ENCODE measurements around the gene ADORA2A.

Gene ADORA2A

GRCh38 chr22:24453853-24454252 is 26.5 kb downstream of the ADORA2A start:
- DNase-seq (ENCODE audit: low read depth in 2 of 2) = no peak

DNA sequence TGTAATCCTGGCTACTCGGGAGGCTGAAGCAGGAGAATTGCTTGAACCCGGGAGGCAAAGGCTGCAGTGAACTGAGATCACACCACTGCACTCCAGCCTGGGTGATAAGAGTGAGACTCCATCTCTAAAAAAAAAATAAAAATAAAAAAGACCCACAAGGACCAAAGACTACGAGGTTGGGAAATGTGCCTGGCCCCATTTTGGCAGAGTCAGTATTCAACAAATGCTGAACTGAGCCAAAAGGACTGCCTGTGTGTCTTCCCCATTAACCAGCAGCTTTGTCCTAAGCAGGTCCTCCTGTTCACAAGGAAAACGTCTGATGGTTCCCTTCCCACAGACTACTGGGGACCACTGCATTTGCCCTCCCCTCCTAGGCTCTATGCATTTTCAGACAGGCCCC is 27.6 kb downstream of the ADORA2A start:
- no peak for DNase-seq (ENCODE audit: low read depth in 2 of 2)

- no peak for DNase-seq (ENCODE audit: low read depth in 2 of 2)
Observed at GRCh38 chr22:24455751-24456426, 28.5 kb downstream of the ADORA2A start.

GRCh38 chr22:24457894-24458420 is 30.6 kb downstream of the ADORA2A start:
- no peak for DNase-seq (ENCODE audit: low read depth in 2 of 2)

GRCh38 chr22:24459911-24460310 is 32.5 kb downstream of the ADORA2A start:
- DNase-seq (ENCODE audit: low read depth in 2 of 2) = no peak

DNA sequence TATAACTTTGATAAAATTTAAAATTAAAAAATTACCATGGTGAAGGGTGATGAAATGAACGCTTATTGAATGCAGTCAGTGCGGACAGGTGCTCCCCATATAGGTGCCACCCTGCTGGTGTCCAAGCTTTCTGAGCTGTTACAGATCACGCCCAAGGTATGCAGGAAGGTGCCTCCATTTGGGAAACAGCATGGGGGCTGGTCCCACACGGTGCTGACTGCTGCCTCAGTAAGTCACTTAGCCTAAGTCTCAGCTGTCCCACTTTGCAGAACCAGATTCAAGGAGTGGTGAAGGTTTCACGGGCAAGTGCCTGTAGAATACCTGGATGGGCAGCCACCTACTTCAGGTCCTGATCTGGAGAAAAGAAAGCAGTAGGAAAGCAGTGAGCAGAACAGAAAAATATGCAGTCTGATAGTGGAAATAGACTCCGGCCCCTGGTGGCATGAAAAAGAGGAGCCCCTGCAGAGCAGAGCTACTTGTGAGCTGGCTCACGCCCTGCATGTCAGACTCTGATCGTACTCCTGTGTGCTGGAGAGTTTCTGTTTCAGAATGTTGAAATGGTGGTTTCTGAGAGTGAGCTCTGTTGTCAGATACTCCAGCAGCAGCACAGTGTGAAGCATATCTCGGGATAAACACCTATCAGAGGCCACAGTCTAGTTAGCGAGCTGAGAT is 33.2 kb downstream of the ADORA2A start:
- DNase-seq (ENCODE audit: low read depth in 2 of 2) = no peak

DNA sequence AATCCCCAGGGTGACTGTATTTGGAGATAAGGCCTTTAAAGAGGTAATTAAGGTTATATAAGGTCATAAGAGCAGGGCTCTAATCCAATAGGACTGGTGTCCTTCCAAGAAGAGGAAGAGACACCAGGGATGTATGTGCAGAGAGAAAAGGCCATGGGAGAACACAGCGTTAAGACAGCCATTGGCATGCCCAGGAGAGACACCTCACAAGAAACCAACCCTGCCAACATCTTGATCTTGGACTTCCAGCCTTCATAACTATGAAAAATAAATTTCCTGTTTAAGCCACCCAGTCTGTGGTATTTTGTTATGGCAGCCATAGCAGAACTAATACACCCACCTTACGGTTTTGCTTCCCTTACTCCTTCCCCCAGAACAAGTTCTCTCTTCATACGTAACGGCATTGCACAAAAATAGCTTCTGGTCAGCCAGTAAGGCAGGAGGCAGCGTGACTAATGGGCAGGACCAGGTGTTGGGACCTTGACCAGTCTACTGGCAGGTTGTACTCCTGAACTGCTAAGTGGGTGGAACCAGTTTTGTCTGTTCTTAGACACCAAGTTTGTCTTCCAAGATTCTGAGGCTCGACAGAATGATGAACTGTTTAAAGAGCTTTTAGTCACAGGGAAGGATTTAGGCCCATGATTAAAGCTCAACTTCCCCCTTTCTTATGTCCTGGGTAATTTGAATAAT is 35.8 kb downstream of the ADORA2A start:
- DNase-seq (ENCODE audit: low read depth in 2 of 2) = no peak

- DNase-seq (ENCODE audit: low read depth in 2 of 2) = no peak
Observed at GRCh38 chr22:24465566-24465965, 38.2 kb downstream of the ADORA2A start.

DNA sequence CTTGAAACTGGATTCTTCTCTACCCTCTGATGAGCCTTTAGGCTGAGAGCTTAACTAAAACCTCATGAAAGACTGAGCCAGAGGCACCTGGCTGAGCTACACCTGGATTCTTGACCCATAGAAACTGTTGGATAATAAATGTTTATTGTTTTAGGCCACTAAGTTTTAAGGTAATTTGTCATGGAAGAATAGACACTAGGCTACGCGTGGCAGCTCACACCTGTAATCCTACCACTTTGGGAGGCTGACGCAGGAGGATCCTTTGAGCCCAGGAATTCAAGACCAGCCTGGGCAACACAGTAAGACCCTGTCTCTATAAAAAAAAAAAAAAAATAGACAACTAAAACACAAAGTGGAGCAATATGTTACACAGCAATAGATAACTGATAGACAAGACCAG is 38.6 kb downstream of the ADORA2A start:
- DNase-seq (ENCODE audit: low read depth in 2 of 2) = no peak

DNA sequence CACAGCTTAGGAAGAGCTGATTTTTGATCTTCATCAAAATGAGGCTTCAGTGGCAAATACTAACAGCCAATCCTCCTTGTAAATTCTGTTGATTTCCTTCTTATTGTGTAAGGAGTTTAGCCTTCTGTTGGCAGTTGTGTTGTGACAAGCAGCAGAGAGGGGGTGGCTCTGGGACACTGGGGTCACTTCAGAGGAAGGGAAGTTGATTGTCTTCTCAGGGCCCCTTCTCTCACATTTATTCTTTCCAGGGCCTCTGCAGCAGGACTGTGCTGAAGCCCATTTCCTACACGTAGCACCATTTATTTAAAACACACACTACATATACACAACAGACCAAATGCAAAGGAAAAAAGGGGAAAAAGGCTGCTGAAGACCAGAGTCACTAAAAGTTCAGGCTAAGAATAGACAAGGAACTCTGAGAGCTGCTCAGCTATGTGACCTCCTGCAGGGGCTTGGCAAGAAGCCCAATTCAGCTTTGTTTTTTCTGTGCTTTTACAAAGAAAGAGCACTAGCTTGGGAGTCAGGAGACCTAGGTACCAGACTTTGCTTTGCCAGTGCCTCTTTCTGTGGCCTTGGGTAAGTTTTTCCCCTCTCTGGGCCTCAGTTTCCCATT is 39.4 kb downstream of the ADORA2A start:
- DNase-seq (ENCODE audit: low read depth in 2 of 2) = no peak

GRCh38 chr22:24467340-24467739 is 39.9 kb downstream of the ADORA2A start:
- DNase-seq (ENCODE audit: low read depth in 2 of 2) = no peak

- no peak for DNase-seq (ENCODE audit: low read depth in 2 of 2)
Observed at GRCh38 chr22:24471570-24471969, 44.2 kb downstream of the ADORA2A start.

- DNase-seq (ENCODE audit: low read depth in 2 of 2) = no peak
Observed at GRCh38 chr22:24473284-24473683, 45.9 kb downstream of the ADORA2A start.

DNA sequence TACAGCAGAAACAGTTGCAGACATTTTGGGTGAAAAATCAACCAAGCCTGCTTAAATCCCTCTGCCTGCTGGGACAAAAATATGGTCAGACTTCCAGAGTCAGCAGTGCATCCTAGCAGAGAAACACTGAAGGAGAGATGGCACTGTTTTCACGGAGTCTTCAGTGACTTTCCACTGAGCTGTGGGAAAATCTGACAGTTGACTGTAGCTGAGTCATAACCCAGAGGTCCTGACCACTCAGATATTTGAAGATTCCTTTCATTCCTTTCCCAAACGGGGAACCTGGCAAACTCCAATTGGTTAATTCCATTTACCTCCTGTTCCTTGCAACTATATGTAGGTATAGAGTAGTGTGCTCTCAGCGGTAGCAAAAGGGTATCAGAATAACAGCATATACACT is 46.8 kb downstream of the ADORA2A start:
- no peak for DNase-seq (ENCODE audit: low read depth in 2 of 2)

- DNase-seq (ENCODE audit: low read depth in 2 of 2) = no peak
Observed at GRCh38 chr22:24474649-24475255, 47.4 kb downstream of the ADORA2A start.

- DNase-seq (ENCODE audit: low read depth in 2 of 2) = no peak
Observed at GRCh38 chr22:24481641-24482040, 54.2 kb downstream of the ADORA2A start.

GRCh38 chr22:24482575-24482974 is 55.2 kb downstream of the ADORA2A start:
- DNase-seq (ENCODE audit: low read depth in 2 of 2) = no peak

- no peak for DNase-seq (ENCODE audit: low read depth in 2 of 2)
Observed at GRCh38 chr22:24482998-24483397, 55.6 kb downstream of the ADORA2A start.

DNA sequence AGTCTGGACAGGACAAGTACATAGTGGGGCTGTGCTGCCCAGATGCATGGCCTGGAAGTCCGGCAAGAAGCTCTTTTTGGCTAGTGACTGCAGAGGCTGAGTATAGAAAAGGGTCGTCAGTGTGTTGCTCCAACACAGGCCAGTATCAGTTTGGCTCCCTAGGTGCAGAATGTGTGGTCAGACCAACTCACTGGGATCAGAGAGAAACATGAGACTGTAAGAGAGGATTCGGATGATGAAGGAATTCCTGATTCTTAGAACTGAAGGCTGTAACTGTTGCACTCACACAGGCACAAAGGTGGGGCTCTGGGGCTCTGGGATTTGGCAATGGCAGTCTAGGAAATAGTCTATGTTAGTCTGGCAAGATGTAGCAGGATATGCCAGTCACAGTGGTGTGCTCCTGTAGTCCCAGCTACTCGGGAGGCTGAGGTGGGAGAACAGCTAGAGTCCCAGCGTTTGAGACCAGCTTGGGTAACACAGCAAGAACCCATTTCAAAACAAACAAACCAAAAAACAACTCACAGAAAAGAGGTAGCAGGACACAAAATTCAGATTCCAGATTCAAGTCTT is 56.7 kb downstream of the ADORA2A start:
- no peak for DNase-seq (ENCODE audit: low read depth in 2 of 2)

DNA sequence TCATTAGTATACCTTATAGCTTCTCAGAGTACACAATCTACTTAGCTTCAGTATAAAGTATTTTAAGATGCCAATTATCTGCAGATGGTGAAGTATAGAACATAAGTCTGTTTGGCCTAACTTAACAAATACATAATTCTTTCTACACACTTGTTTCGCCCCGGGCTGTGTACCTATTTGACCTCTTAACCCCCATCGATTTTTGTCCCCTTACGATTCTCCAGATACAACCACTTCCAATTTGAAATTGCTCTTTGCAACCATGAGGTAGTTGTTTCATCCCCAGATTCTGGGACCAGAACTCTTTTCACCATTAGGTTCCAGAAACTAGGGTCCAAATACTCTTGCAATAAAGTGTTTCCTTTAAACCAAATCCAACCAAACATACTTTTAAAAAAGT is 57.8 kb downstream of the ADORA2A start:
- DNase-seq (ENCODE audit: low read depth in 2 of 2) = no peak

- no peak for DNase-seq (ENCODE audit: low read depth in 2 of 2)
Observed at GRCh38 chr22:24485608-24486007, 58.2 kb downstream of the ADORA2A start.

DNA sequence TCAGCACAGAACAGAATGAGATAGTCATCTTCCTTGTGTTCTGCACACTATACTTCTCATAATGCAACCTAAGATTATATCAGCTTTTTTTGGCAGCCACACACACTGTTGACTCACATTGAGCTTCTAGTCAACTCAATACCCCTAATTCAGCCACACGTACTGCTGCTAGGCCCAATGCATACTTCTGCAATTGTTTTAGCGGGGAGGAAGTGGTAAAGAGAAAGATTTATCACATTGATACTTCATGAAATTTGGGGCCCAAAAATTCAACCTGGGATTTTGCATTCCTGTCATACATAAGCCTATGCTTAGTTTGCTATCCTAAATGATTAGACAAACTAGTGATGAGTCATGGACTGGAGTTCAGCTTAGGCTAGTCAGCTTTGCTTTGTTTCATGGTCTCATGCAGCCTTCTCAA is 59.1 kb downstream of the ADORA2A start:
- peak in 1 of 2 donors; percentile 42 for DNase-seq (ENCODE audit: low read depth in 2 of 2)

All from stimulated activated CD4-positive, alpha-beta T cell treated with anti-CD3 and anti-CD28 coated beads, Interleukin-4, amount 100 ng/mL, for 48 hours (primary cell).